ENCODE results near the gene KANK4. TPM values are rescaled to one million over a fixed set of nuclear protein-coding genes. Genes with fewer than 3 reads are reported as not detected.

The KANK4 gene
- total and polyA plus RNA-seq, 2 of the 8 experiments (the other 6 are each of a cell fraction or from before 2014, with no cell fraction given) = 0.22 to 0.26 TPM

DNA sequence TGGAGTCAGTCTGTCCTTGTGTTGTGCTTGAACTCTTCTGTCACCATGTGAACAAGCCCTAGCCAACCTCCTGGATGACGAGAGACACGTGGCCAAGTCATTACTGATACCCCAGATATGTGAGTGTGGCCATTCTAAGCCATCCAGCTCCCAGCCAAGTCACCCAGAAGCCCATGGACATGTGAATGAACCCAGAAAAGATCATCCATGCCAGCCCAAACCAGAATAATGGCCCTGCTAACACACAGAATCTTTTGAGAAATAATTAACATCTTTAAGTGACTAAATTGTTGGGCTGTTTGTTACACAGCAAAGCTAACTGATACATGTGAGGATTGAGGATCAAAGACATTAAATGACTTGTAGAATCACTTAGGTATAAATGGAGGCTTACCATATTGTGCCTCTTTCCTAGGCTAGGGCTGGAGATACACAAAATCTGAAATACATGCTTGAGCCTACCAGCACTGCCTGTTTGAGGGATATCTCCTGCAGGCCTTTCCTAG, 38.2 kb downstream of the KANK4 start:
- CTCF ChIA-PET (ENCODE audit: partially characterized antibody) = interaction anchor here (1.1 to 1.7 kb wide), 3 partner anchors 51 to 106 kb away, joined by 3 to 6 read pairs (median 4); no protein-coding TSS in a partner anchor
- no peaks in the 10 kb centered on the region for H4K20me1 ChIP-seq (replicated peaks in 1 of 2; ENCODE audit: control insufficient read depth in 1 of 2, insufficient read depth in 2 of 2, low read length in 2 of 2)
- POLR2A ChIA-PET (ENCODE audit: partially characterized antibody) = interaction anchor here (0.9 to 1.0 kb wide), 2 partner anchors 68 to 82 kb away, joined by 3 to 6 read pairs; no protein-coding TSS in a partner anchor

More for the DNA sequence above, 38.2 kb downstream of the KANK4 start:
- Histone ChIP-seq H3K23me2 (ENCODE audit: low read depth, low read length) (no peaks in the 10 kb centered on the region), H3K79me1 (ENCODE audit: low read depth, low read length) (no peaks in the 10 kb centered on the region), H2AK5ac (ENCODE audit: low read depth, low read length) (no peak overlapping the region), H3K14ac (ENCODE audit: insufficient read length) (no peak overlapping the region), H3K27ac (ENCODE audit: low read depth, low read length) (no peak overlapping the region), H3K9me3 (ENCODE audit: insufficient read depth in 2 of 2, low read depth in 1 of 2, low read length in 1 of 2) (peaks cover 4 to 7% of the 10 kb centered on the region in 2 experiments; a peak in 1 of 4 replicates), H3K79me2 (ENCODE audit: control insufficient read depth in 1 of 2, insufficient read depth in 2 of 2, low read length in 2 of 2) (no peaks in the 10 kb centered on the region), H2BK120ac (replicated peaks; ENCODE audit: low read depth, low read length) (no peak overlapping the region), H4K91ac (replicated peaks; ENCODE audit: insufficient read length, low read length) (no peak overlapping the region), H3K27me3 (replicated peaks in 1 of 4; ENCODE audit: control insufficient read depth in 3 of 4, extremely low read depth in 1 of 4, insufficient read depth in 3 of 4, low read length in 3 of 4) (peaks cover 0 to 27% (median 19%) of the 10 kb centered on the region in 4 experiments; a peak in 6 of 7 replicates), H3K4me3 (ENCODE audit: extremely low read depth in 1 of 4, insufficient read depth in 2 of 4, low read depth in 3 of 4, low read length in 4 of 4) (no peak overlapping the region), H2BK5ac (ENCODE audit: low read depth, low read length) (no peak overlapping the region), H3K4ac (replicated peaks; ENCODE audit: insufficient read length, low read depth, low read length) (no peak overlapping the region), H2BK20ac (ENCODE audit: low read length) (no peak overlapping the region), H4K8ac (ENCODE audit: extremely low read depth, insufficient read depth, low read length) (no peak overlapping the region), H3K4me2 (ENCODE audit: insufficient read depth in 1 of 2, low read depth in 2 of 2, low read length in 2 of 2) (no peak overlapping the region), H3K23ac (ENCODE audit: insufficient read length) (no peak overlapping the region), H2AFZ (ENCODE audit: low read length) (no peak overlapping the region), H3K18ac (ENCODE audit: extremely low read depth, low read length) (no peak overlapping the region), H2BK15ac (ENCODE audit: low read length) (no peak overlapping the region), H4K5ac (ENCODE audit: insufficient read length, low read depth, low read length) (no peak overlapping the region), H2BK12ac (ENCODE audit: low read depth, low read length) (no peak overlapping the region), H3K36me3 (ENCODE audit: control insufficient read depth in 2 of 4, insufficient read depth in 4 of 4, low read length in 3 of 4) (no peaks in the 10 kb centered on the region), H3K56ac (replicated peaks; ENCODE audit: insufficient read length, low read depth, low read length) (no peak overlapping the region), H3K9ac (replicated peaks in 1 of 4; ENCODE audit: extremely low read depth in 1 of 4, low read depth in 3 of 4, low read length in 3 of 4) (no peak overlapping the region), H3K4me1 (replicated peaks in 1 of 4; ENCODE audit: control insufficient read depth in 3 of 4, insufficient read depth in 4 of 4, low read length in 3 of 4) (peaks cover 4 to 16% (median 8%) of the 10 kb centered on the region in 4 experiments)
- 89% methylated on average over 2 of the region's 2 CpGs; no CpG with 5 or more reads in 1 of the 2 experiments for WGBS, 2 experiments (ENCODE audit: extremely low coverage in 1 of 2, insufficient coverage in 1 of 2, insufficient read length in 1 of 2, insufficient replicate concordance in 2 of 2, low coverage in 1 of 2, low lambda C conversion rate in 2 of 2, missing lambda C conversion rate in 1 of 2)
- no peak for DNase-seq (ENCODE audit: low read depth in 1 of 2, low spot score in 2 of 2)
- FAIRE-seq = no peak
- TF ChIP-seq CBX5 (IDR thresholded peaks at IDR 0.05; ENCODE audit: low read depth, low read length) (no peak), KDM5A (IDR thresholded peaks at IDR 0.05; ENCODE audit: low read length) (no peak), KDM1A (IDR thresholded peaks at IDR 0.05; ENCODE audit: borderline replicate concordance, low read length) (peak; percentile 83)

Measured in H1 (cell line).